AG04450 (cell line): Measurements from ENCODE around the gene AFF3. TPM values are rescaled to one million over a fixed set of nuclear protein-coding genes. Genes with fewer than 3 reads are reported as not detected.

Experiments
- CTCF ChIA-PET: fragments of 300-600, 350-600 bp; formaldehyde crosslinking; extraction: SDS; loops from one replicate; lab custom pipeline; 2022; ENCODE audit warnings: antibody characterized with exemption, inconsistent platforms; lab: Charles Lee
- POLR2A ChIA-PET: fragments of 350-600 bp; formaldehyde crosslinking; extraction: SDS; loops from one replicate; lab custom pipeline; 2021; ENCODE audit warnings: antibody characterized with exemption, inconsistent platforms; lab: Yijun Ruan, JAX
- DNase-seq: peaks from one replicate; pipeline ENCODE4 v3.0.0-alpha.2; 2011; ENCODE audit warnings: low read depth, low spot score
- H3K27ac ChIP-seq: one replicate; pipeline ENCODE4 v1.5.1; 2012; ENCODE audit warnings: low read depth, low read length, control low read depth
- H3K27me3 ChIP-seq: one replicate; pipeline ENCODE4 v1.6.0; 2012; ENCODE audit warnings: low read length; ENCODE audit not compliant: control insufficient read depth, insufficient read depth
- H3K4me3 ChIP-seq: 2 replicates; pipeline ENCODE4 v1.5.1; 2011; ENCODE audit warnings: mild to moderate bottlenecking, low read depth, low read length, control low read depth
- H3K9me3 ChIP-seq: 2 replicates; pipeline ENCODE4 v1.5.1; 2012; ENCODE audit warnings: low read length; ENCODE audit not compliant: control insufficient read depth, insufficient read depth
- polyA plus RNA-seq: library from polyadenylated mRNA; depleted of rRNA; stranded (reverse); fragments of >200 nt; gene quantifications from 2 replicates; pipeline ENCODE4 v1.2.3, GENCODE V29; 2011
- TF ChIP-seq, protein P1 (sequence below): IDR thresholded peaks from 2 replicates; pipeline ENCODE4 v1.5.1; 2011; ENCODE audit warnings: low read depth, low read length, control low read depth, inconsistent platforms

The AFF3 gene
- polyA plus RNA-seq, 1 experiment = 17.9 TPM

DNA sequence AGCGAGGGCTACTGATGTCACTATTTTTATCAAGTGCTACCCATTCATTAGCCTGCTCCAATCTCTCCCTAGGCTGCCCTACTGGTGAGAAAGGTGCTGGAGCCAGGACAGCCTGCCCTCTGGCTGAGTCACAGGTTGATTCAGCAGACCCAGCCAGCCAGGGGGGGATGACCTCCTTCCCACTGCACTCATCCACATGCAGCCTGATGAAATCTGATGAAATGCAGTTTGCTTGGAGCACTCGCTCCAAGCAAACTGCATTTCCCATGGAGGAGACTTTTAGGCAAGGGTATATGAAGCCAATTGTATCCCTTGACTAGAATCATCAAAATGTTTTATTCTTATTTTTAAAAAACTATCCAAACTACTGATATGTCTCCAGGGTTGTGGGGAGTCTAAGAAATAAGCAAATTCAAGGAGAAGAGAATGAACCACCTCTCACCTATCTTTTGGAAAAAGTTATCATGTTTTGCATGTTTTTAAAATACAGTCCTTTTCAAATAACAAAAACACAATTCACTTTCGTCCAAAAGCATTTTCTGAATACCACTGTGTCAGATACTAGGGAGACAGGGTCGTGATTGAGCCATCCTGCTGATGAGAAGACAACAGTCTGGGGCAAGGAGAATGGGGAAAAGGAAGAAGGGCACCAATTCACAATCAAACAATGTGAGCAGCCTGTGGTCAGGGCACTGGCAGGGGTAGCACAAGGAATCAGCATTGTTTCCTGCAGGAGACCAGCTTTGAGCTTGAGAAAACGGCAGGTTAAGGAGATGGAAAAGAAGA, 128.3 kb downstream of the AFF3 start:
- CTCF ChIA-PET = interaction anchor here (0.6 to 2.1 kb wide), 3 partner anchors 11 to 198 kb away, joined by 3 to 5 read pairs (median 3); no protein-coding TSS in a partner anchor
- H3K27ac ChIP-seq = peak overlapping the region; percentile 99
- H3K4me3 ChIP-seq = no peak overlapping the region
- TF ChIP-seq, protein P1, sequence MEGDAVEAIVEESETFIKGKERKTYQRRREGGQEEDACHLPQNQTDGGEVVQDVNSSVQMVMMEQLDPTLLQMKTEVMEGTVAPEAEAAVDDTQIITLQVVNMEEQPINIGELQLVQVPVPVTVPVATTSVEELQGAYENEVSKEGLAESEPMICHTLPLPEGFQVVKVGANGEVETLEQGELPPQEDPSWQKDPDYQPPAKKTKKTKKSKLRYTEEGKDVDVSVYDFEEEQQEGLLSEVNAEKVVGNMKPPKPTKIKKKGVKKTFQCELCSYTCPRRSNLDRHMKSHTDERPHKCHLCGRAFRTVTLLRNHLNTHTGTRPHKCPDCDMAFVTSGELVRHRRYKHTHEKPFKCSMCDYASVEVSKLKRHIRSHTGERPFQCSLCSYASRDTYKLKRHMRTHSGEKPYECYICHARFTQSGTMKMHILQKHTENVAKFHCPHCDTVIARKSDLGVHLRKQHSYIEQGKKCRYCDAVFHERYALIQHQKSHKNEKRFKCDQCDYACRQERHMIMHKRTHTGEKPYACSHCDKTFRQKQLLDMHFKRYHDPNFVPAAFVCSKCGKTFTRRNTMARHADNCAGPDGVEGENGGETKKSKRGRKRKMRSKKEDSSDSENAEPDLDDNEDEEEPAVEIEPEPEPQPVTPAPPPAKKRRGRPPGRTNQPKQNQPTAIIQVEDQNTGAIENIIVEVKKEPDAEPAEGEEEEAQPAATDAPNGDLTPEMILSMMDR = peak; percentile 44; the same call in 1 of the 2 replicates
- no peaks in the 10 kb centered on the region for H3K9me3 ChIP-seq
- POLR2A ChIA-PET = interaction anchor here (0.7 to 1.7 kb wide), 2 partner anchors 135 to 268 kb away, joined by 7 to 9 read pairs; no protein-coding TSS in a partner anchor
- peak; percentile 95 for DNase-seq
- H3K27me3 ChIP-seq = no peaks in the 10 kb centered on the region

DNA sequence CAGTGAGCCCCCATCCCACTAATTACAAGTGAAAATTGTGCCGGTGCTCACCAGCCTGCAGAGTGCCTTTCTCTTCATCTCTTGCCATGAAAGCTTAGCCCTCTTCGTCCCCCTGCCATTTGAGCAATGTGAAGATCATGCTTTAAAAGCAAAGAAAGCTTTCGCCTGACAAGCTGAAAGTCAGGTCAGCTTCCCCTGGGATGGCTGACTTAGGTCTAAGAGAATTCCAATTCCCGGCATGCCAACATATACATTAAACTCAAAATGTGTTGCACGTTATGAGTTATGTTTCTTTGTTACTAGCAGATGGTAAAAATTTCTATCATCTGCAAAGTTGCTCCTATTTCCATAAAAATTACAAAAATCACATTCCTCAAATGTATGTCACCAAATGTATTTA, 129.8 kb downstream of the AFF3 start:
- H3K27ac ChIP-seq = peak overlapping the region; percentile 97
- H3K27me3 ChIP-seq = no peaks in the 10 kb centered on the region
- no peak overlapping the region for H3K4me3 ChIP-seq
- ChIA-PET CTCF (interaction anchor here (0.7 to 2.1 kb wide), 5 partner anchors 9 to 287 kb away, joined by 3 to 5 read pairs (median 4); no protein-coding TSS in a partner anchor), POLR2A (interaction anchor here (1.2 to 1.7 kb wide), 2 partner anchors 133 to 230 kb away, joined by 3 to 7 read pairs; no protein-coding TSS in a partner anchor)
- TF ChIP-seq, protein P1 = no peak
- no peak for DNase-seq
- H3K9me3 ChIP-seq = no peaks in the 10 kb centered on the region

DNA sequence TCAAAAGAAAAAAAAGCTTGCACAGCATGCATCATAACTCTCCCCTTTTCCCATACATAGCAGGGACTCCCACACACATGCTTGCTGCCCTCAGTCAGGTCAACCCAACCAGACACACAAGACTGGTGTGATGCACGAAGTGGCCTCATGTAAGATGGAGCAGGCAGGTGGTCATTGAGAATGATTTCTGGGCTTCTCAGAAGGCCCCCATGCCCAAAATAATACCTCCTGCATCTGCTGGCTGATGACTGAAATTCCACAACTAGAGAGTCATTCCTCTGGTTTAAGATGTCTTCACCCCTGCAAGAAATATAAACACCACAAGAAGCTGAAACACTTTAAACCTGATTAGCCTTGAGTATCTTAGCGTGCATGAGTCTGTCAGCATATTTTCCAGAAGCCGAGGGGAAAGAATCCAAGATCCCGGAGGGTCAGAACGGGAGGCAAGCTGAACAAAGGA, 131.1 kb downstream of the AFF3 start:
- Histone ChIP-seq H3K27me3 (no peaks in the 10 kb centered on the region), H3K27ac (peak overlapping the region; percentile 97), H3K9me3 (no peaks in the 10 kb centered on the region; the same call in 1 of the 2 replicates), H3K4me3 (no peak overlapping the region)
- POLR2A ChIA-PET = interaction anchor here (1.3 to 1.4 kb wide), 2 partner anchors 129 to 132 kb away, joined by 5 to 7 read pairs; no protein-coding TSS in a partner anchor
- peak; percentile 90 for DNase-seq
- TF ChIP-seq, protein P1 = no peak
- CTCF ChIA-PET = interaction anchor here (1.4 kb wide), 1 partner anchor 251 kb away, joined by 4 read pairs; no protein-coding TSS in a partner anchor

DNA sequence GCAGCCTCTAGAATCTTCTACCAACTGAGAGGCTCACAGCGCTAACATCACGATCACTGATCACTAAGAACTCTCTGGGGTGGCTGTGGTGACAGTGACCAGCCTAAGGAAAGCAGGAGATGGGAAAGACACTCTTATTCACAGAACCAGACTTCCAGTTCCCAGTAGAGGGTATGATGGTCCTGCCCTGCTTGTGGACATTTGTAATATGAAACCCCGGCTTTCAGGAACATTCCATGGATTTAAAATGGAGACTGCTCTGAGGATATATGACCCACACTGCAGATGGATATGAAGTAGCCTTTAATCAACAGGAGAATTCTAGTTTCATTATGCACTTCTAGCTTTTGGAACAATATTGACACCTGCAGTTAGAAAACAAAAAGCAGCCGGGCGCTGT, 131.8 kb downstream of the AFF3 start:
- CTCF ChIA-PET = interaction anchor here (1.3 kb wide), 1 partner anchor 8 kb away, joined by 4 read pairs; no protein-coding TSS in a partner anchor
- DNase-seq = no peak

More for the DNA sequence above, 131.8 kb downstream of the AFF3 start:
- Histone ChIP-seq H3K9me3 (no peaks in the 10 kb centered on the region; the same call in 1 of the 2 replicates), H3K27me3 (no peaks in the 10 kb centered on the region), H3K27ac (peak overlapping the region; percentile 97), H3K4me3 (no peak overlapping the region)
- POLR2A ChIA-PET = interaction anchor here (1.4 kb wide), 1 partner anchor 131 kb away, joined by 7 read pairs; no protein-coding TSS in a partner anchor
- TF ChIP-seq, protein P1 = no peak
